GM08714 (cell line): ENCODE results near the gene DSCAML1.
A peak's percentile ranks its signal among the peaks of the same experiment; 100 is the strongest.
"Not testable (repeated sequence)": the region's sequence is repeated elsewhere in the genome, so short reads cannot be mapped to it uniquely, and the experiment has no call there.

Experiments used
- H3K4me3 ChIP-seq: fragments of 200-500 bp; sonication (Bioruptor generic); 2 replicates; pipeline ENCODE4 v1.5.1; 2014; ENCODE audit warnings: mild to moderate bottlenecking, low read length, inconsistent platforms
- ZNF274 ChIP-seq: IDR thresholded peaks from 2 replicates; pipeline ENCODE4 v1.6.1; 2012; ENCODE audit warnings: mild to moderate bottlenecking, low read depth, low read length

DSCAML1 gene

DNA sequence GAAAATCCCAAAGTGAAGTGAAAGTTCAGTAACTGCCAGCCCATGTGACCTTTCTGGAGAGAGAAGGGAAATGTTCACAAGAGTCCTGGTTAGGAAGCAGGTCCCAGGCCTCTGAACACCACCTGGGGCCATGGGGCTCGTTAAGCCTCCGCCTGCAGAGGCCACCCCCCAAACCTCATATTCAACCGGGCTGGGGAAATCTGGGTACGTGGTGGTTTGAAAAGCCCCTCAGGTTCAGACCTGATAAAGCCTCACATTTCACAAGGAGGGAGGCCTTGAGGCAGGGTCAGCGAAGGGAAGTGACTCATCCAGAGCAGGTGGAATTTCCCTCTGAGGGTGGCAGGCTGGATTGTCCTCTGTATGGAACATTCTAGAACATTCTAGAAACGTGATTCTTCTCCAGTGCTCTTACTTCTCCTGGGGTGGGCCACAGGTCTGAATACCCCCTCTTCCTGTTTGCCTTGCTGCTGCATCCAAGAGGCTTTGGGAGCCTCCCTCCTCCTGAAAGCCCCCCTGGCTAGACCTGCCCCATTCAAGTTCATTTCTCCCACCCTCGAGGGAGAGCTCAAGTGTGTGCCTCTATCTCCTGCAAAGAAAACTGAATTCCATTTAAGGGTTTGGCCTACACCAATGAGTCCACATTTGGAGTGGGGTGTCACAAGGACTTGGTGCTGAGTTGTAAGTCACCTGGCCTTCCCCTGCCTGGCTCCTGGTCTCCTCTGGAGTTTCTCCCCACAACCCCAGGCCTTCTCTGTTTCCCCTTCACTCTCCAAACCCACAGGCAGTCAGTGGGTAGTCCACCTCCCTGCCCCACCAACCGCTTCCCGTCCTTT is 21.2 kb upstream of the DSCAML1 start:
- no peak for TF ChIP-seq ZNF274
- no peak overlapping the region for H3K4me3 ChIP-seq

DNA sequence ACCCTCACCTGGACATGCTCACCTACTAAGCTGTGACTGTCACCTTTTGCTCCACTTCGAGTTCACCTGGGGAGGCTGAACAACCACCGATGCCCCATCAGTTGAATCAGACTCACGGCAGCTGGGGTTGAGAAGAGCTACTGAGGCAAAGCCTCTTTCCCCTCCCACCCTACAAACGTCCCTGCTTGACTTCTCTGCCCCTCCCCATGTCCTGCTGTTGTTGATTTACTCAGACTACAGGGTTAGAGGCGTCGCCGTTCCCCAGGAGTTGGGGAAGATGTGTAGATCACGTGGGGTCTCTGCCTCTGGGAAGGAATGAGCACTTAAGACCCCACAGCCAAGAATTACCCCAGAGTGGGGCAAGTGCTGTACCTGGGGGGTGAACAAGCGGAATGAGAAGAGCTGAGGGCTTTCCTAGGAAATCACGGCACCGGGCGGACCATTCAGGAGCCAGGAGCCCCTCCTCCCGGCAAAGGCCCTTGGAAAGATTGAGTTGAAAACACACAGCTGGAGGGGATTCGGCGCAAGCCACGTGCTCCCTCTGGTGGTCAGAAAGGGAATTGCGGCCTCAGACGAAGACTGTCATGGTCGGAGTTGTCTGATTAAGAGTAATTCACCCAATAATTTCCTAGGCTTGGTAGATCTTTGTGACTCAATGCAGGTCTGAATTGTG is 20.5 kb upstream of the DSCAML1 start:
- no peak for TF ChIP-seq ZNF274

DNA sequence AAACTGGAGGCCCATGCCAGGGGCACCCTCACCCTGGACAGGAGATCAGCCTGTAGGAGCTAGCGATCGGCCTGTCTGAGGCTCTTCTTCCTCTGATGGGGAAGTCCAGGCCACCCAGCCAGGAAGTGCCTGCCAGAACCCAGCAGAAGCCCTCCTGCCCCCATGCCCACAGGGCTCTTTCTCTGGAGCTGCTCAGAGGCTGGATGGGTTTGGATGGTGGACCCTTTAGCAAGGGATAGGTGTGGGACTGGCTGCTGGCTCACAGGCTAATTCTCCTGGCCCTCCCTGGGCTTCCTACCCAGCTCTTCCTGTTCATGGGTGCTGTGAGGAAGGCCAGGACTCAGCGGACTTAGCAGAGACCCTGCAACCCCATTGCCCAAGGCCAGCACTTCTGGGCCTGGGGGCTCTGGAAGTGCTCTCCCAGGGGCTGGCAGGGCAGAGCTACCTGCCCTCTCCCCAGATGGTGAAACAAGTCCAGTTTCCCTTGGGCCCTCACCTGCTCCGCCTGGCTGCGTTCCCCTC is 19.9 kb upstream of the DSCAML1 start:
- no peak for TF ChIP-seq ZNF274

More for the DNA sequence above, 20.5 kb upstream of the DSCAML1 start:
- H3K4me3 ChIP-seq: peak overlapping the region; percentile 63; the same call in 1 of the 2 replicates

DNA sequence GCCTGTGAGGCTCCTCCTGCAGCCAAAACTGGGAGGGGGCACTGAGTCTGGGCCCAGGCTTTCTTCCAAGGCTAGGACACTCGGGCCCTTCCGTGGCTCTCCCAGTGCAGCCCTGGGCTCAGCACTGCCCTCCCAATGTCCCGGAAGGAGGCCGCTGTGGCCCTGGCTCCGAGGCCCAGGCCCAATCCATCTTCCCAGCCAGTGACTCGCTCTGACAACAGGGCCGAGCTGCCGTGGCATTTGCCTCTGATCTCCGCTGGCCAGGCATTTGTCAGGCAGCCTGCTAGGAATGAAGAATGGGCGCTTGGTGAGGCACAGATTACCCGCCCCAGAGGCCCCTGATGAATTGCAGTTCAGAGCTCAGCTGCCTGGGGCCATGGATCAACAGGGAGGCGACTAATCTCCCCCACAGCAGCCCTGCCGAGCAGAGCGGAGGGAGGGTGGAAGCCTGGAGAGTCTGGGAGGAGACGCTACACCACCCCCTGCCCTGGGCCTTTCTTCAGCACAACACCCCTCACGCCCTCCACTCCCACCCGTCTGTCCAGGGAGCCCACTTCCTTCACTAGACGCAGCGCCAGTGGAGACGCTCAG is 19.2 kb upstream of the DSCAML1 start:
- H3K4me3 ChIP-seq: peak overlapping the region; percentile 63; the same call in 1 of the 2 replicates
- TF ChIP-seq ZNF274: no peak

More for the DNA sequence above, 19.9 kb upstream of the DSCAML1 start:
- H3K4me3 ChIP-seq: peak overlapping the region; percentile 63; the same call in 1 of the 2 replicates

DNA sequence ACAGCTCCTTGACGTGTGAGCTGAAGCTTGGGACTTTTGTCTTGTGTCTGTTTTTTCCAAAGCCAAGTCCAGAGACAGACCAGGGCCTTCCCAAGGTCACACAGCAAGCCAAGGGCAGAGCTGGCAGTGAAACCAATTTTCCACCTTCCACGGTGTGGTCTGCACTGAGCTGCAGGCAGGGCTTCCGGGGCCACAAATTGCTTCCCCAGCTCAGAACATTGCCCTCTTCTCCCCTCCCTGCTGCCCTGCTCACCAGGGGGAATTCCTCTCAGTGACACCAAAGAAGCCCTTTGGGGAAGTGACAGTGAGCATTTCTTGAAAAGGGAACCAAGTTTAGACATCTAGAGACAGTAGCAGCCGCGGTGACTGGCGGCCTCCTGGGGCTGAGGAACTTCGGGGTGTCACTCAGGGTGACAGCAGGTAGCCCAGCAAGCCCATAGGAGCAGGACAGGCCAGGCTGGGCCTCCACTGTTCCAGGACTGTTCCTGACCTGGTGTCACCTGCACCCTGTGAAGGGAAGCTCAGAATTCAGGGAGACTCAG is 18.3 kb upstream of the DSCAML1 start:
- peak overlapping the region; percentile 63; the same call in 1 of the 2 replicates for H3K4me3 ChIP-seq

DNA sequence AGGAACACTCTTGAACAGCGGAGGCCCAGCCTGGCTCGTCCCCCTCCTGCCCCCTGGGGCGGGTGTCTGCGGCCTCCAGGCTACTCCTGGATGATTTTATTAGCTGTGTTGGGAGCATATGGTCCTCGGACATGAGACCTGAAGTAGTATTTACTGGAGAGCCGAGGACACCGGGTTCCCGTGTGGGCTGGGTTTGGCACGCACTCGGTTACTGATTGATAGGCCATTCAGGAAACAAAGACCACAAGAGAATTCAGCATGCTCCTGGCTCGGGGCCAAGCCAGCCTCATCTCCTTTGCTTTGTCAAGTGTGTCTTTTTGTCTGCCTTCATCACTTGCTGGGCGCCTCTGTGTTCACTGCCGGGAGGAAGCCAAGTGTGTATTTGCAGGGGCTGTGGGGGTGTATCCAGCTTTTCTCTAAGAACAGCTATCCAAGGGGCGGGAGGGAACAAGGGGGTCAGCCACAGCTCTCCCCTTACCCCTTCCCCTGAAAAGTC is 17.8 kb upstream of the DSCAML1 start:
- TF ChIP-seq ZNF274: no peak
- peak overlapping the region; percentile 63; the same call in 1 of the 2 replicates for H3K4me3 ChIP-seq

More for the DNA sequence above, 18.3 kb upstream of the DSCAML1 start:
- TF ChIP-seq ZNF274: no peak

DNA sequence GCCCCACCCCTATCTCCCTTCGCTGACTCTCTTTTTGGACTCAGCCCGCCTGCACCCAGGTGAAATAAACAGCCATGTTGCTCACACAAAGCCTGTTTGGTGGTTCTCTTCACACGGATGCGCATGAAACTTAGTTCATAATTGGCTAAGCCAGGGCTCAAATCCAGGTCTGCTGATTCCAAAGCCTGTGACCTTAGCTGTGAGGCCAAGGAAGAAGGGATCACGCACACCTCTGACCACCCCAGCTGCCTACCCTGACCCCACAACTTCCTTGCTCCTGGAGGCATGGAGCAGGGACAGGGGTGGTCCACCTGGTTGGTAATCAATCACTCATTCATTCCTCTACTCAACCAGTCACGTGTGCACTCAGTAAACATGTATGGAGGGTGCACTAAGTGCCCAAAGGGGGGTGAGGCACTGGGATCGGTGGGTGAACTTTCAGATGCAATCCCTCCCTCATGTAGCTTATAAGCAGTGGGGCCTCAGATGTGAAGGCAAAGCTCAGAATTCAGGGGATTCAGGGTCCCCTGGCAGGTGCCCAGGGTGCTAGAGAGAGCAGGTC is 17.3 kb upstream of the DSCAML1 start:
- peak overlapping the region; percentile 39; the same call in 1 of the 2 replicates for H3K4me3 ChIP-seq
- no peak for TF ChIP-seq ZNF274

DNA sequence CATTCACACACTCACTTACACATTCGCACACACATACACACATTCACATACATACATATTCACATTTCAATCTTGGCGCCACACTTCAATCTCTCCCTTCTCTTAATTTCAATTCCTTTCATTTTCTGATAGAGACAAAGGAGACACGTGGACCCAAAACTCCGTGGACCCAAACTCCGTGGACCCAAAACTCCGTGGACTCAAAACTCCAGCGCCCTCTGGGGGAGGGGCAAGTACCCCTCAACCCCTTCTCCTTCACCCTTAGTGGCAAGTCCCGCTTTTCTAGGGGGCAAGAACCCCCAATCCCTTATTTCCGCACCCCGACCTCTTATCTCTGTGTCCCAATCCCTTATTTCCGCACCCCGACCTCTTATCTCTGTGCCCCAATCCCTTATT is 13.0 kb upstream of the DSCAML1 start:
- not testable (repeated sequence) for H3K4me3 ChIP-seq

DNA sequence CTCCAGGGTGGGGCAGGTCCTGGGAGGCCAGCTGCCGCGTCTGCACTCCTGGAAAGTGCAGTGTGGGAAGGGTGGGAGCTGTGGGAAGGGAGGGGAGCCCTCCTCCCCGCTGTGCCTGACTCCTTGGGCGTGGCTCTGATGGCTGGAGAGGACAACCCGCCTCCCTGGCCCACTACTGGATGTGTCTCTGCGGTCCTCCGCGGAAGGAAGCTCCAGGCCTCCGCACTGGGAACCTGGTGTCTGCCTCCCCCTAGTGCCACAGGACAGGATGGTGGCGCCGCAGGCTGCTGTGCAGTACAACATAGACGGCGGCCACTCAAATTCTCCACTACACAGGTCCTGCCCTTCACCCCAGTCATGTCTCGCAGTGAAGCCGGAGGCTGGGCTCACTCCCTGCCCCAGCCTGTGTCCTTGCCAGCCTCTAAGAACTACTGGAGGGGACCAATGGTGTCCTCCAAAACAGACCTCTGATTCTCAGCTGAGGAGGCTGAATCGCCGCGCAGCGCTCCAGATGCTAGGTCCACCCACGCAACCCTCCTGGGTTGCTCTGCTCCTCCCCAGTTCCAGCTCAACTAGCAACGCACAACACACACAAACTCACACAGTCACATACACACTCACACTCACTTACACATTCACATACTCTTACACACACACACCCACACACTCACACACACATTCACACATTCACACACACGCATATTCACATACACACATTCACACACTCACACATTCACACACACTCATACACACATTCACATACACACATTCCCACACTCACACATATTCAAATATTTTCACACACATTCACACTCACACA is 12.4 kb upstream of the DSCAML1 start:
- no peak for TF ChIP-seq ZNF274
- no peak overlapping the region for H3K4me3 ChIP-seq

DNA sequence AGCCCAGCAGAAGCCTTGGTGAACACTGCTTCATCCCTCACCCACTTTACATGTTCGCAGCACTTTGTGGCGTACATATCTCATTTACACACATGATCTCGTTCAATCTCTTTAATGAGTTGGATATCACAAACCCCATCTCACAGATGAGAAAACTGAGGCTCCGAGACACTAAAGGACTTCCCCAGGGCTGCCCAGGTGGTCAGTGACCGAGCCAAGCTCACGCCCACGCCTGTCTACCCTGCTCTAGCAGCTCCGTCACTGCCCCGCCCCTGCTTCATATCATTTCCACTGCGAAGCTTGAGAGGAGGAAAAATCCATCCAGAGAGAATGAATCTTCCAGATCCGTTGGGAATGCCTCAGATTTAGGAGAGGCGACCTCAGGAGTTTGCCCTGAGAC is 11.8 kb upstream of the DSCAML1 start:
- no peak overlapping the region for H3K4me3 ChIP-seq
- TF ChIP-seq ZNF274: no peak

DNA sequence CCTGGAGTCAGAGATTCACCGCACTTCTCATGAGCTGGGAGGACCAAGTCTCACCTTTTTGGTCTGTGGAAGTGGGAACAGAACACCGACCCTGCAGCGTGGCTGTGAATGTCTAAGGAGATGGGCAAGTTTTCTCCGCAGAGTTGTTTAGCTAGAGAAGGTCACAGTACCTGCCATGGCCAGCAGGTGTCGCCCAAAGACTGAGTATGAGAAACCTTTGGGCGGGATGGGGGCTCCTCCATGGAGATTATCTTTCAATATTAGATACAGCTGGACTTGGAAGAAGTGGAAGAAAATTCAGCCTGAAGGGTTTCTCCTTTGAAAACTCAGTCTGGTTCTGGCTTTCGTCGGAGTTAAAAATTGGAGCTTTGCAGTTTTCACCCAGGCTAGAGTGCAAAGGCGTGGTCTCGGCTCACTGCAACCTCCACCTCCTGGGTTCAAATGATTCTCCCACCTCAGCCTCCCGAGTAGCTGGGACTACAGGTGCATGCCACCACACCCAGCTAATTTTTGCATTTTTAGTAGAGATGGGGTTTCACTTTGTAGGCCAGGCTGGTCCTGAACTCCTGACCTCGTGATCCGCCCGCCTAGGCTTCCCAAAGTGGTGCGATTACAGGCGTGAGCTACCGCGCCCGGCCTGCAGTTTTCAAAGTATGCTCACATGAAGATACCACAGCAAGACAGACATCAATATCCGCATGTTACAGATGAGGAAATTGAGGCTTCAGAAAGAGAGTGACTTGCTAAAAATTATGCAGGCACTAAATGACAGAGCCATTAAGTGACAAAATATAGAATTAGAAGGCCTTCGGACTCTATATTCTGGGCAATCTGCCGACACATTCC is 10.7 kb upstream of the DSCAML1 start:
- no peak for TF ChIP-seq ZNF274
- no peak overlapping the region for H3K4me3 ChIP-seq

DNA sequence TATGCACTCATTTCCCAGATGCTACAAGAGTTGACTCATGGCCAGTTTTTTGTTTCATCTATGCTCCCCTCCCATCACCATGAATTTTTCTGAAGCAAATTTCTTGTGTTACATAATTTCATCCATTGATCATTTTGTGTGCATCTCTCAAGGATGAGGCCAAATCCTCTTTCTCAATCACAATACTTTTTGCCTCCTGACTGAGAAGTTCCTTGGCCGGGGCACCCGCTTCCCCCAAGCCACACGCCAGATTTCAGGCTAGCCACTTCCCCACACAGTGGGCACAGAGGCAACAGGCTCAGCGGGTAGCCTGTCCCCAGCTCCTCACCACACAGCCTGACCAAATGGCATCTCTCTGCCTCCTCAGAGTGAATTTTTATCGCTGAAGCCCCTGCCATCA is 9.8 kb upstream of the DSCAML1 start:
- no peak overlapping the region for H3K4me3 ChIP-seq
- no peak for TF ChIP-seq ZNF274

DNA sequence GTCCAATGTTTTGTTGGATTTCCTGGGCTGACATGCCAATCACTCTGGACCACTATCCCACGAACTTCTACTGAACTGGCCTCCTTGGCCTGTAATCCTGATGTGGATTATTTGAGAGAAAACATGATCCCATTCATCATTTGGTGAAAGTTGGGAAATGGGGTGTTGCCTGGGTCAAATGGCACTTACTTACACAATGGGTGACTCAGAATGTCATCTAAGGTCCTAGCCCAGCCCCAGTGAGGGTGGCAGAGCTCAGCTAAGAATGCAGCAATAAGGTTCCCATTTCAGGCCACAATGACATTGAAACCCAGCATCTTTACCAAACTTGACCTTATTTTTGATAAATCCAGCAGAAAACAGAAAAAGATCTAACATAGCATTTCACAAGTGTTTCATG is 8.0 kb upstream of the DSCAML1 start:
- no peak overlapping the region for H3K4me3 ChIP-seq
- TF ChIP-seq ZNF274: no peak
